ES-I3 (cell line): ENCODE results near the gene RNU5D-1.
"Not testable (repeated sequence)": the region's sequence is repeated elsewhere in the genome, so short reads cannot be mapped to it uniquely, and the experiment has no call there.

Experiments used
- H3K36me3 ChIP-seq: 2 replicates; pipeline ENCODE4 v1.6.1; 2013; ENCODE audit warnings: mild to moderate bottlenecking, low read length, control low read depth, moderate library complexity; ENCODE audit not compliant: insufficient read depth
- H3K4me1 ChIP-seq: 2 replicates; pipeline ENCODE4 v1.6.1; 2013; ENCODE audit warnings: mild to moderate bottlenecking, control low read depth, low read length; ENCODE audit not compliant: insufficient read depth
- H3K9ac ChIP-seq: 2 replicates; pipeline ENCODE4 v1.6.1; 2013; ENCODE audit warnings: low read depth, mild to moderate bottlenecking, low read length, moderate library complexity
- H3K9me3 ChIP-seq: 2 replicates; pipeline ENCODE4 v1.6.1; 2013; ENCODE audit warnings: mild to moderate bottlenecking, low read length, moderate library complexity; ENCODE audit not compliant: control insufficient read depth, insufficient read depth

Gene RNU5D-1

GRCh38 chr1:44719318-44719717, 11.7 kb downstream of the RNU5D-1 start:
- no peaks in the 10 kb centered on the region for H3K9me3 ChIP-seq
- no peaks in the 10 kb centered on the region for H3K36me3 ChIP-seq
- H3K4me1 ChIP-seq, result 0 out of 2 replicates have a peak, but pooled peaks cover 3% of the 10 kb centered on the region
- H3K9ac ChIP-seq, result no peak overlapping the region

- no peaks in the 10 kb centered on the region for H3K9me3 ChIP-seq
- no peaks in the 10 kb centered on the region for H3K36me3 ChIP-seq
- 0 out of 2 replicates have a peak, but pooled peaks cover 3% of the 10 kb centered on the region for H3K4me1 ChIP-seq
- H3K9ac ChIP-seq, result no peak overlapping the region
These were observed 12.9 kb downstream of the RNU5D-1 start for GRCh38 chr1:44718091-44718490.

- Histone ChIP-seq H3K4me1 (0 out of 2 replicates have a peak, but pooled peaks cover 3% of the 10 kb centered on the region), H3K36me3 (no peaks in the 10 kb centered on the region), H3K9ac (no peak overlapping the region), H3K9me3 (no peaks in the 10 kb centered on the region)
These were observed 13.3 kb downstream of the RNU5D-1 start for GRCh38 chr1:44717653-44718052.

GRCh38 chr1:44717156-44717555, 13.8 kb downstream of the RNU5D-1 start:
- no peaks in the 10 kb centered on the region for H3K36me3 ChIP-seq
- H3K4me1 ChIP-seq, result 0 out of 2 replicates have a peak, but pooled peaks cover 3% of the 10 kb centered on the region
- no peaks in the 10 kb centered on the region for H3K9me3 ChIP-seq
- no peak overlapping the region for H3K9ac ChIP-seq

GRCh38 chr1:44714944-44715571, 15.9 kb downstream of the RNU5D-1 start:
- no peaks in the 10 kb centered on the region for H3K9me3 ChIP-seq
- H3K9ac ChIP-seq, result no peak overlapping the region
- no peaks in the 10 kb centered on the region for H3K36me3 ChIP-seq
- 0 out of 2 replicates have a peak, but pooled peaks cover 3% of the 10 kb centered on the region for H3K4me1 ChIP-seq

GRCh38 chr1:44714532-44714931, 16.4 kb downstream of the RNU5D-1 start:
- Histone ChIP-seq H3K36me3 (no peaks in the 10 kb centered on the region), H3K9me3 (no peaks in the 10 kb centered on the region), H3K9ac (no peak overlapping the region), H3K4me1 (0 out of 2 replicates have a peak, but pooled peaks cover 3% of the 10 kb centered on the region)

GRCh38 chr1:44713321-44713781, 17.6 kb downstream of the RNU5D-1 start:
- no peaks in the 10 kb centered on the region for H3K36me3 ChIP-seq
- 0 out of 2 replicates have a peak, but pooled peaks cover 3% of the 10 kb centered on the region for H3K4me1 ChIP-seq
- no peak overlapping the region for H3K9ac ChIP-seq
- H3K9me3 ChIP-seq, result no peaks in the 10 kb centered on the region

GRCh38 chr1:44707959-44708831, 22.8 kb downstream of the RNU5D-1 start:
- H3K36me3 ChIP-seq, result no peaks in the 10 kb centered on the region
- H3K4me1 ChIP-seq, result no peaks in the 10 kb centered on the region
- H3K9me3 ChIP-seq, result no peaks in the 10 kb centered on the region
- no peak overlapping the region for H3K9ac ChIP-seq

- Histone ChIP-seq H3K9ac (no peak overlapping the region), H3K9me3 (no peaks in the 10 kb centered on the region), H3K36me3 (no peaks in the 10 kb centered on the region), H3K4me1 (no peaks in the 10 kb centered on the region; the same call in 1 of the 2 replicates)
These were observed 23.7 kb downstream of the RNU5D-1 start for GRCh38 chr1:44707112-44707881.

- Histone ChIP-seq H3K36me3 (no peaks in the 10 kb centered on the region), H3K4me1 (no peaks in the 10 kb centered on the region; the same call in 1 of the 2 replicates), H3K9me3 (no peaks in the 10 kb centered on the region), H3K9ac (no peak overlapping the region)
These were observed 25.0 kb downstream of the RNU5D-1 start for GRCh38 chr1:44705938-44706337.

GRCh38 chr1:44705470-44705869, 25.5 kb downstream of the RNU5D-1 start:
- Histone ChIP-seq H3K9ac (no peak overlapping the region), H3K4me1 (no peaks in the 10 kb centered on the region; the same call in 1 of the 2 replicates), H3K36me3 (no peaks in the 10 kb centered on the region), H3K9me3 (no peaks in the 10 kb centered on the region)

- Histone ChIP-seq H3K36me3 (no peaks in the 10 kb centered on the region), H3K9me3 (no peaks in the 10 kb centered on the region), H3K4me1 (no peaks in the 10 kb centered on the region; the same call in 1 of the 2 replicates), H3K9ac (no peak overlapping the region)
These were observed 29.8 kb downstream of the RNU5D-1 start for GRCh38 chr1:44701141-44701573.

GRCh38 chr1:44700573-44700972, 30.4 kb downstream of the RNU5D-1 start:
- Histone ChIP-seq H3K36me3 (no peaks in the 10 kb centered on the region), H3K9ac (no peak overlapping the region), H3K9me3 (no peaks in the 10 kb centered on the region), H3K4me1 (no peaks in the 10 kb centered on the region; the same call in 1 of the 2 replicates)

GRCh38 chr1:44699375-44699774, 31.6 kb downstream of the RNU5D-1 start:
- H3K9ac ChIP-seq, H3K4me1 ChIP-seq, H3K9me3 ChIP-seq: not testable (repeated sequence)

More at GRCh38 chr1:44699375-44699774, 31.6 kb downstream of the RNU5D-1 start:
- not testable (repeated sequence) for H3K36me3 ChIP-seq
